Activated CD8-positive, alpha-beta memory T cell treated with anti-CD3 and anti-CD28 coated beads, Interleukin-2, amount 50 U/mL, for 1 hour (primary cell): ENCODE data around the gene MARCHF2.

ENCODE experiments used
- DNase-seq: peaks from one replicate; pipeline ENCODE4 v3.0.0-alpha.2; 2020; ENCODE audit errors: extremely low read depth

MARCHF2 gene

DNA sequence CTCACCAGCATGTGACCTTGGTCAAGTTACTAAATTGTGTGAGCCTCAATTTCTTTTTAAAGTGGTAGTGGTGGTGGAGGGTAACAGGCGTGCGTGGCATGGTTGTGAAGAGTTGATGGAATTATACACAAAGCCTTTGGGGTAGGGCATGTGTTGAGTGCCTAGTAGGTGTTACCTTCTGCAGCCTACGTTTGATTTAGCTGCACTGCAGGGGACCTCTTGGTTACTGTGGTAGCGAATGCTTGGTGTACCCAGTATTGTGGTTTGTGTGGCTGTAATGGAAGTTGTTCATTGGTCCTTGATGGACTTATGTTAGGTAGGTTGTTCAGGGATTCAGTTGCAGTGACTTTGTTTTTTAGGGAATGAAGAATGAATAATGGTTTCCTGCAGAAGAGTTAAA, 64.8 kb downstream of the MARCHF2 start:
- DNase-seq: no peak

DNA sequence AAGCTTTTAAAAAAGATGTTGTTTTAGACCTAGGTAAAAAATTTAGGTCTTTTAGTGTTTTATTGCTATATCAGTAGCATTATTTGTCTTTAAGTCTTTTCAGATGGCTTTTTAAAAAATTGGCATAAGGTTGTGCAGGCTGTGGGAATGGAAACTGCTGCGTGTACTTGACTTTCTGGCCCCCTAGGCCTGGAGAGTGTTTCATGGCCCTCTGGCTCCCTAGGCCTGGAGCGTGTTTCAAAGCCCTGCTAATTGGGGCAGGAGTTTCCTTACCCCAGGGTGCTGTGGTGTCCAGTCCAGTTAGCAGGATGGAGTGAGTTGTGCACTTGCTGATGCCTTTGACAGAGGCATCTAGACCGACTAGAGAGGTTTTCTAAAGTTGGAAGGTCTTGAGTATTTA, 65.5 kb downstream of the MARCHF2 start:
- no peak for DNase-seq

DNA sequence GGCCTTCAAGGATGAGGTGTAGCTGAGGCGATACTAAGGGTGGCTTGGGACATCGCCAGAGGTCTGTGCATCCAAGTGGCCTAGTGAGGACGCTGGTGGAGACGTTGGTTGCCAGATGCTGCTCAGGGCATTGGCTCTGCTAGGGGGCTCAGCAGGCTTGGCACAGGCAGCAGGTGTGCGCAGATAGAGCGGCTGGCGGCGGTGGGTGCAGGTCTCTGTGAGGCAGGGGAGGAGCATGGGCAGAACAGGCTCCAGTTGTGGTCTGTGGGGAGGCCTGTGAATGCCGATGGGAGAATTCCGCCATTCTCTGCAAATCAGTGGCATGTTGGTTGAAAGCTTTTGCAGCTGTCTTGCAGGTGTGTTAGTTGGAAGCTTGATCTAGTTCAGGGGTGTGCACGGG, 68.1 kb downstream of the MARCHF2 start:
- DNase-seq: no peak

DNA sequence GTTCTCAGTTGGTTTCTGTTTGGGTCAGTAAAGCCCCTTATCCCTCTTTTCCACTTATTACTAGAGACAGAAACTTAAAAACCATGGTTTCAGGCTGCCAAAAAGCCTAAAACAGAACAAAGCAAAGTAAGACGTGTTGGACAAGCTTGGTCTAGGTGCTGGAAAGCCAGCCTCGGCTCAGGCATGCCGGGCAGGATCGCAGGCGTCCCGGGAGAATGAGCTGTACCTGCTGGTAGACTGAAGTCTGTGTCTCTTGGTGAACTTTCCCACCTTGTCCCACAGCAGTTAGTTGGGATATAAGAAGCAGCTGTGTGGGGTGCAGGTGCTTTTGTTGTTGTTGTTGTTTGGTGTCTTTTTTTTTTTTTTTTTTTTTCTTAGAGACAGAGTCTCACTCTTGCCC, 68.5 kb downstream of the MARCHF2 start:
- DNase-seq: no peak

DNA sequence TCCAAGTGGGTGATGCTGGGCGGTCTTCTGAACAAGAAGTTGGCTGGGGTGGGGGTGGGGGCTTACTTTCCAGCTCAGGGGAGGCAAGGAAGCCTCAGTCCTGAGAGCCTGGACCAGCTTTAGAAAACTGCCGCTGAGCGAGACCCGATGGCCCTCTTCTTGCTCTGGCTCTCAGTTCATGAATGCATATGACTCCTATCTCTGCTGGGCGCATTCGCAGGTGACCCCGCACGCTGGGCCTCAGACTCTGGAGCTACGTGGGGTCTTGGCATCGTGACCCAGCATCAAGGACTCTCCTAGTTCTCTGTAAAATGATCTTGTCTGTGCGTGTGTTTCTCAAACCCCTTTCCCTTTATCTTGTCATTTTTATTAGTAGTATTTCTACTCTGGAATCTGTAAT, 69.6 kb downstream of the MARCHF2 start:
- no peak for DNase-seq

GRCh38 chr19:8483165-8483564, 70.1 kb downstream of the MARCHF2 start:
- no peak for DNase-seq

DNA sequence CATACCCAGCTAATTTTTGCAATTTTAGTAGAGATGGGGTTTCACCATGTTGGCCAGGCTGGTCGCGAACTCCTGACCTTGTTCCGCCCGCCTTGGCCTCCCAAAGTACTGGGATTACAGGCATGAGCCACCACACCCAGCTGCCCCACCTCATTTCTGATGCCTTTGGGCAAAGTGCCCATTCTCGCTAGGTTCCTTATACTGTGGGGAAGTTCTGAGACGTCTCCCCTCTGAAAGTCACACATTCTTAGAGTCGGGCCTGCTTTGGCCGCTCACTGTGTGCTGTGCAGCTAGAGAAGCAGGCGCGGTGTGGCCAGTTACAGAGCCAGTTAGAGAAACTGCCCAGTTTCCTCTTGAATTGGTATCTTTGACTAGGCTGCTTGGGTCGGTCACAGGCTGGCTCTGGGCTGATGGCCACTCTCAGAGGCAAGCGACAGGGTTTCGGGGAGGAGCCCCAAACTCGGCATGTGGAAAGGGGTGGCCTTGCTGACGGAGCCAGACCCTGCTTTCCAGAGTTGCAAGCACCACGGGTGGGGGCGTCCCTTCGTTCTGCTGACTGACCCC, 71.3 kb downstream of the MARCHF2 start:
- no peak for DNase-seq

DNA sequence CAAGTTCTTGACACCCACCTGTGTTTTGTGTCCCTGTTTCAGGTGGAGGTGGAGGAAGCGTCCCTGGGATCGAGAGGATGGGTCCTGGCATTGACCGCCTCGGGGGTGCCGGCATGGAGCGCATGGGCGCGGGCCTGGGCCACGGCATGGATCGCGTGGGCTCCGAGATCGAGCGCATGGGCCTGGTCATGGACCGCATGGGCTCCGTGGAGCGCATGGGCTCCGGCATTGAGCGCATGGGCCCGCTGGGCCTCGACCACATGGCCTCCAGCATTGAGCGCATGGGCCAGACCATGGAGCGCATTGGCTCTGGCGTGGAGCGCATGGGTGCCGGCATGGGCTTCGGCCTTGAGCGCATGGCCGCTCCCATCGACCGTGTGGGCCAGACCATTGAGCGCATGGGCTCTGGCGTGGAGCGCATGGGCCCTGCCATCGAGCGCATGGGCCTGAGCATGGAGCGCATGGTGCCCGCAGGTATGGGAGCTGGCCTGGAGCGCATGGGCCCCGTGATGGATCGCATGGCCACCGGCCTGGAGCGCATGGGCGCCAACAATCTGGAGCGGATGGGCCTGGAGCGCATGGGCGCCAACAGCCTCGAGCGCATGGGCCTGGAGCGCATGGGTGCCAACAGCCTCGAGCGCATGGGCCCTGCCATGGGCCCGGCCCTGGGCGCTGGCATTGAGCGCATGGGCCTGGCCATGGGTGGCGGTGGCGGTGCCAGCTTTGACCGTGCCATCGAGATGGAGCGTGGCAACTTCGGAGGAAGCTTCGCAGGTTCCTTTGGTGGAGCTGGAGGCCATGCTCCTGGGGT, 72.7 kb downstream of the MARCHF2 start:
- DNase-seq: no peak

GRCh38 chr19:8486661-8487136, 73.6 kb downstream of the MARCHF2 start:
- DNase-seq: no peak

DNA sequence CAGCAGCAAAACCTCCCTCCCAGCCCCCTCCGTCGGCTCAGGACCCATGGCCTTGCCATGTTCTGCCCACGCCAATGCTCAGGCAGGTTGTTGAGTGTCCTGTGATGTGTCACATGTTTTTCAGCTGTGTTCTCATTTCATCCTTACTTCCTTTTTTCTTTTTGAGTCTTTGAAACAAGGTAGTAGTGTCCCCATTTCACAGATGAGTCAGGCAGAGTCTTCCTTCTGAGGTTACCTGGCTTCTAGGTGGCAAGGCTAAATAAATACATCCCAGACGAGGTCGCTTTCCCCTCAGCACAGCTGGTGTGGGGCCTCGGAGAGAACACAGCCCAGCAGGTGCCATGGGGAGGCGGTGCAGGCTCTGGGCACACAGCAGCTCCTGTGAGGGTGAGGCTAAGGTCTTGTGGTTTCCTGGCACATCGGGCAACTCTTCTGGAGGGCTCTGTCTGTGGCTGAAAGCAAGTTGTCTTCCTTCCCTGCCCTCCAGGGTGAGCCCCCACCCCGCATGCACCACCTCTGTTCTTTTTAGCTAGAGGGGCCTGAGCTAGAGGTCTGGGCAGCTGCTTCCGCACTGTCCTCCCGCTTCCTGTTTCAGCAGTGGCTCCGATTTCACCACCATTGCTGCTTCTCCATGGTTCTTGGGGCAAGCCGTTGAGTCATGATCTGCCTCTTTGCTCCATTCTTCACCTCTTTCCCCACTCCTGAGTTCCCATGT, 74.2 kb downstream of the MARCHF2 start:
- peak; percentile 43 for DNase-seq

GRCh38 chr19:8488365-8488764, 75.3 kb downstream of the MARCHF2 start:
- DNase-seq: no peak
